SK-N-SH (cell line): ENCODE results near the gene PCSK9.

Experiments used
- EP300 ChIP-seq, 2 experiments: IDR thresholded peaks; 2 replicates each; pipeline versions ENCODE4 v1.4.0 to v1.6.1; 2012; ENCODE audit warnings: borderline replicate concordance in 1 of 2, low read depth in 1 of 2, low read length in 1 of 2
- FOXJ3 ChIP-seq: sonication (generic); formaldehyde crosslinking; IDR thresholded peaks from 2 replicates; pipeline ENCODE4 v1.5.1; 2020; ENCODE audit warnings: mild to moderate bottlenecking, missing genetic modification reagents
- GABPA ChIP-seq: IDR thresholded peaks from 2 replicates; pipeline ENCODE4 v1.4.0; 2012; ENCODE audit warnings: low read depth, mild to moderate bottlenecking
- GATA2 ChIP-seq: sonication (generic); formaldehyde crosslinking; IDR thresholded peaks from 2 replicates; pipeline ENCODE4 v1.5.0; 2020; ENCODE audit warnings: mild to moderate bottlenecking, missing genetic modification reagents
- TF ChIP-seq, protein P1 (sequence below): fragments of 200-600 bp; sonication (generic); IDR thresholded peaks from 2 replicates; pipeline ENCODE4 v1.6.1; 2017; ENCODE audit warnings: antibody characterized with exemption, mild to moderate bottlenecking, moderate library complexity
- TF ChIP-seq, protein P2 (sequence below): IDR thresholded peaks from 2 replicates; pipeline ENCODE4 v1.4.0; 2012; ENCODE audit warnings: low read depth

DNA sequence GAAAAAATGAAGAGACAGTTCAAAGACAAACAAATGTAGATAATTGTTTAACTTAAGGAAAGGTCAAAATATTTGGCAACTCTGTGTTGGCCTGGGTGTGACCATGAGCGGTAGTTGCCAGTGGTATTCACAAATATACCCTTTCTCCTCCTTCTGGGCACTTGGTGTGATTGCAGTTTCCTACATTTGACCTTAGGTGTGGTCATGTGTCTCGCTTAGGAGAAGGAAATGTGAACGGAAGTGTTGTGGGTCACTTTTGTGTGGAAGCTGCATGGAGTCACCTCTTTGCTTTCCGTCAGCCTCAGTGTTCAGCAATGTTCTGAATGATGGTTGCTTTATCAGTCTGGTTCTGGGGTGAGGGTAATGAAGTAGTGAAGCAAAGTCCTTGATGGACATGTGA, 3.4 kb upstream of the PCSK9 start:
- no peak for TF ChIP-seq GATA2 (CRISPR knock-in tag)
- TF ChIP-seq, protein P1, sequence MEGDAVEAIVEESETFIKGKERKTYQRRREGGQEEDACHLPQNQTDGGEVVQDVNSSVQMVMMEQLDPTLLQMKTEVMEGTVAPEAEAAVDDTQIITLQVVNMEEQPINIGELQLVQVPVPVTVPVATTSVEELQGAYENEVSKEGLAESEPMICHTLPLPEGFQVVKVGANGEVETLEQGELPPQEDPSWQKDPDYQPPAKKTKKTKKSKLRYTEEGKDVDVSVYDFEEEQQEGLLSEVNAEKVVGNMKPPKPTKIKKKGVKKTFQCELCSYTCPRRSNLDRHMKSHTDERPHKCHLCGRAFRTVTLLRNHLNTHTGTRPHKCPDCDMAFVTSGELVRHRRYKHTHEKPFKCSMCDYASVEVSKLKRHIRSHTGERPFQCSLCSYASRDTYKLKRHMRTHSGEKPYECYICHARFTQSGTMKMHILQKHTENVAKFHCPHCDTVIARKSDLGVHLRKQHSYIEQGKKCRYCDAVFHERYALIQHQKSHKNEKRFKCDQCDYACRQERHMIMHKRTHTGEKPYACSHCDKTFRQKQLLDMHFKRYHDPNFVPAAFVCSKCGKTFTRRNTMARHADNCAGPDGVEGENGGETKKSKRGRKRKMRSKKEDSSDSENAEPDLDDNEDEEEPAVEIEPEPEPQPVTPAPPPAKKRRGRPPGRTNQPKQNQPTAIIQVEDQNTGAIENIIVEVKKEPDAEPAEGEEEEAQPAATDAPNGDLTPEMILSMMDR: no peak
- TF ChIP-seq EP300 (IDR thresholded peaks at IDR 0.05; ENCODE audit: borderline replicate concordance in 1 of 2, low read depth in 1 of 2, low read length in 1 of 2): no peak
- TF ChIP-seq, protein P2, sequence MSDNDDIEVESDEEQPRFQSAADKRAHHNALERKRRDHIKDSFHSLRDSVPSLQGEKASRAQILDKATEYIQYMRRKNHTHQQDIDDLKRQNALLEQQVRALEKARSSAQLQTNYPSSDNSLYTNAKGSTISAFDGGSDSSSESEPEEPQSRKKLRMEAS: no peak
- no peak for TF ChIP-seq FOXJ3 (CRISPR knock-in tag)
- TF ChIP-seq GABPA: no peak
